COLO668 (cell line): ENCODE measurements around the gene SPATA33.
A peak's percentile ranks its signal among the peaks of the same experiment; 100 is the strongest.
"Not testable (repeated sequence)": the region's sequence is repeated elsewhere in the genome, so short reads cannot be mapped to it uniquely, and the experiment has no call there.

Experiments
- DNase-seq: peaks from one replicate; lab custom pipeline; 2025; ENCODE audit not compliant: unreplicated experiment; lab: John Stamatoyannopoulos, UW

SPATA33 gene

GRCh38 chr16:89658221-89658879, 714 bp downstream of the SPATA33 start:
- peak; percentile 46 for DNase-seq

GRCh38 chr16:89660146-89660545, 2.5 kb downstream of the SPATA33 start:
- no peak for DNase-seq

GRCh38 chr16:89661215-89661614, 3.6 kb downstream of the SPATA33 start:
- DNase-seq: no peak

- DNase-seq: not testable (repeated sequence)
Measured at GRCh38 chr16:89664238-89664637, 6.6 kb downstream of the SPATA33 start.

- peak; percentile 17 for DNase-seq
Measured at GRCh38 chr16:89667000-89667399, 9.4 kb downstream of the SPATA33 start.

- DNase-seq: no peak
Measured at GRCh38 chr16:89667633-89668032, 10.0 kb downstream of the SPATA33 start.

GRCh38 chr16:89668790-89669158, 11.1 kb downstream of the SPATA33 start:
- DNase-seq: no peak

GRCh38 chr16:89669755-89670154, 12.1 kb downstream of the SPATA33 start:
- DNase-seq: no peak

- DNase-seq: no peak
Measured at GRCh38 chr16:89670496-89671431, 13.1 kb downstream of the SPATA33 start.

GRCh38 chr16:89671565-89671964, 13.9 kb downstream of the SPATA33 start:
- not testable (repeated sequence) for DNase-seq

- DNase-seq: no peak
Measured at GRCh38 chr16:89672177-89672941, 14.7 kb downstream of the SPATA33 start.

GRCh38 chr16:89678258-89678657, 20.6 kb downstream of the SPATA33 start:
- no peak for DNase-seq

GRCh38 chr16:89685916-89686315, 28.3 kb downstream of the SPATA33 start:
- DNase-seq: no peak

- peak; percentile 93 for DNase-seq
Measured at GRCh38 chr16:89686520-89687091, 29.0 kb downstream of the SPATA33 start, which contains the start of gene CDK10. Gene CDK10, plus strand, starts transcription at chr16:89686689. Its CDS starts 22 bp downstream, at chr16:89686711.

- DNase-seq: peak; percentile 86
Measured at GRCh38 chr16:89687092-89687940, 29.7 kb downstream of the SPATA33 start.

GRCh38 chr16:89688395-89688794, 30.8 kb downstream of the SPATA33 start:
- no peak for DNase-seq

- no peak for DNase-seq
Measured at GRCh38 chr16:89689142-89689541, 31.5 kb downstream of the SPATA33 start.

GRCh38 chr16:89689621-89690020, 32.0 kb downstream of the SPATA33 start:
- not testable (repeated sequence) for DNase-seq

- no peak for DNase-seq
Measured at GRCh38 chr16:89690392-89690901, 32.8 kb downstream of the SPATA33 start.
